GM18907 (cell line): ENCODE data around the gene GNG2.

Experiments
- ATAC-seq: cut with Tn5 transposase; IDR thresholded peaks from one replicate; pipeline ENCODE4 v1.9.1; 2021; ENCODE audit warnings: mild to moderate bottlenecking, moderate library complexity; ENCODE audit not compliant: unreplicated experiment

GNG2 gene

DNA sequence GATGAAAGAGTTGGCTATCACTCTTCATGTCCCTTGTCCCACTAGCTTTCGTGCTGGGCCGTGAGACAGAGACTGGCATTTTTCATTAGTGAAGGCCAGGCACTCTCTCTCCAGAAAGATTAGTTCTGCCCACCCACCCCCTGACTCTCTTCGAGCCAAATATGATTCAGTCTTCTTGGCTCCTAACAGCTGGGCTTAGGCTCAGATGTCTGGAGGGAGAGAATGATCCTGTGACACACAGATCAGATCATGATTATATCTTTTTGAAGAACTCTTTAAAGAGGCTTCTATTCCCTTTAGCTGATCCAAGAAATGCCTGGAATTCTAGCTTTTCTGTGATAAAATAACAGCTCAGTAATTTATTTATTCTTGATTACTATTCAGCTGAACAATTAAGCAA lies 5.2 kb upstream of the GNG2 start:
- ATAC-seq, result no peak

DNA sequence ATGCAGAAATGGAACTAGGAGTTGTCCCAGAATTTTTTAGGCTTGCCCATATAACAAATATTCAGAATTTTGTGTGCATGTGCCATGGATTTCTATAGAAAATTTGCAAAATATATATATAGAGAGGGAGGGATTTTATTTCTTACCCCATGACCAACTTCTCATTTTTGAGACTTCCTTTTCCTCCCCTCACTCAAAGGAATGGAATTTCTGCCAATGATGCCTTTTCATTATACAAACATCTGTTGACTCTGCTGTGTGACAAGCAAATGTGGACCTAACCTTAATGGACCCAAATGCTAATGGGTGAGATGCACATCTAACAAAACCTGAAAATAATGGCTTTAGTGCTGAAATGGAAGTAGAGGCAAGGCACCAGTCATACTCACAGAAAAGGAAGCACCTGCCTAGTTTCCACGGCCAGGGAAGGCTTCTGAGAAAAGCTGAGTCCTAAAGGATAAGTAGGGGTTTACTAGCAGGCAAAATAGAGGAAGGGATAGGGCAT lies 3.6 kb upstream of the GNG2 start:
- no peak for ATAC-seq

DNA sequence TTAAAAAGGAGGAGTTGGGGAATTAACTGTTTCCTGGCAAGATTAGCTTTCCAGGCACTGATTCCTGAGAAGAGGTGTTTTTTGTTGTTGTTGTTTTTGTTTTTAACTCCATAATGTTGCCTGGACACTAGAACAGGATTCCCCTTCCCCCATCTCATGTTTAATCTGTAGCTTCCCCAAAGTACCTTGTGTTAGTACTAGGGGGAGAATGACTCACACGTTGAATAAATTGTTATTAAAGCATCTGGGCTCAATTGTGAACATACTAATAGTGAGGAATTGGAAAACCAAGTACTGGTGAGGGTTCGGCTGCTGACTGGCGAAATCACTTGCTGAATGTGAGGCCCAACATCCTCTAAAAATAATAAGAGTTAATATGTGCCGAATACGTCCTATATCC lies 1.3 kb upstream of the GNG2 start:
- ATAC-seq, result no peak

DNA sequence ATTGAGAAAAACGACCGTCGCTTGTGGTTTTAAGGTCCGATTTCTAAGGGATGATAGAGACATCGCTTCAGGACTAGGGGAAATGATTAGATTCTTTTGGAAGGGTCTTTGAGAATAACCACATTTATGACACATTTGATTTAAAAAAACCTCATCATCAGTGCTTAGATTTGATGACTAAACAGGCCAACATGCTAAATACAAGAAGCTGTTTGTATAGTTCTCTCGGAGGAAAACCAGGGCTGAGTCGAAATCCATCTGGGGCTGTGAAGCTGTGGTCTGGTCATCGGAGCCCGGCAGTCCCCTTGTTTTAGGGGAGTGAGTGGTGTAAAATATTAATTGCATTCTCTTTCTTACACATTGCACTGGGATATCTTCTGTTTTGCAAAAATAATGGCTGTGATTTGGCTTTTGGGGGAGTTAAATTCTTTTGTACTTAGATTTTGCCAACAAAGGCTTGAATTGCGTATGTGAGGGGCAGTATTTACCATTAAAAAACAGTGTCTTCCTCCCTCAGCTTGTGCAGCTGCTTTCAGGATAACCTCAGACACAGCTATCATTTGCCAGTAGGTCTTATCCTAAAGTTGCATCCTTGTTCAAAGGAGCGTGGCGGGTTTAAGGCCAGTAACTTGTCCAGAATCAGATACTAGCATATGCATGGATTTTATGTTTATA lies 550 bp downstream of the GNG2 start:
- ATAC-seq, result no peak

DNA sequence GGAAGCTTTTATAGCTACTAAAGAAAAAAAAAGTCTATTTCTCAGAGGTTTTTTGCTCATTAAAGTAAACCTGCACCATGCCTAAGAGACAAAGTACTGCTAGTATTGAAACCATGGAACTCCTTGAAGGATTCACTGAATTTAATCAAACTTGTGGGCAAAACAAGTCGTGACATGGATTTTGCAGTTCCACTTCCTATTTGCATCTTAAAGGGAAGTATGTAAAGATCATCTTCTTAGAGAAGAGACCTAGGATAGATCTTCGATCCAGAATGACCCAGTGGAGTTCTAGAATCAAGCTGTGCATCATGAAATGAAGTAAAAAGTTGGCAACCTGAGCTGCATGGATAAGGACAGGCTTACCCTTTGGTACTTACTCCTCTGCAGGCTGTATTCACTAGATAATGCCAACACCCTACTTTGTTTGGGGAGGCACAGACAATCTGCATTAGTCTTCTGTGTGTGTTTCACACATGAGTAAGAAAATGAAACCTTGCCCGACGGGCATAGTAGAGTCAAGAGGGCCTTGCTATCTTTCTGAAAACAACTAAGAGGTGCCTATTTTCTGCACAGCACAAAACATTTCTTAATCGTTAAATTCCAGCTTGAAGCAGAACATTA lies 1.9 kb downstream of the GNG2 start:
- no peak for ATAC-seq

DNA sequence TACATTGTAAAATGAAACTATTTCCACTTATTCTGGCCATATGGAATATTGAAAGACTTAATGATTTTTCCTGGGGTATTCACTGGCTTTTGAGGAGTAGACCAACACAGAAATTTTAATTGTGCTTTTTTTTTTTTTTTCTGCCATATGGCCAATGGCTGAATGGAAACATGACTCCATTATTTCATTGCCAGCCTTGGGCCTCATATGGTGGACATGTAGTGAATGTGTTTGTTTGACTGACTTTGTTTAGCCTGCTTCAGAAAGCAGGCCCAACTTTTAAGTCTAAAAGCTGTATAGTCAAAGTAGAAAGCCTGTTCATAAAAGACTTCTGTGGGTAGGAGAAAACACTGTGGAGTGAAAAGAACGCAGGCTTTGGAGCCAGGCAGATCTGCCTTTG lies 2.4 kb downstream of the GNG2 start:
- no peak for ATAC-seq

DNA sequence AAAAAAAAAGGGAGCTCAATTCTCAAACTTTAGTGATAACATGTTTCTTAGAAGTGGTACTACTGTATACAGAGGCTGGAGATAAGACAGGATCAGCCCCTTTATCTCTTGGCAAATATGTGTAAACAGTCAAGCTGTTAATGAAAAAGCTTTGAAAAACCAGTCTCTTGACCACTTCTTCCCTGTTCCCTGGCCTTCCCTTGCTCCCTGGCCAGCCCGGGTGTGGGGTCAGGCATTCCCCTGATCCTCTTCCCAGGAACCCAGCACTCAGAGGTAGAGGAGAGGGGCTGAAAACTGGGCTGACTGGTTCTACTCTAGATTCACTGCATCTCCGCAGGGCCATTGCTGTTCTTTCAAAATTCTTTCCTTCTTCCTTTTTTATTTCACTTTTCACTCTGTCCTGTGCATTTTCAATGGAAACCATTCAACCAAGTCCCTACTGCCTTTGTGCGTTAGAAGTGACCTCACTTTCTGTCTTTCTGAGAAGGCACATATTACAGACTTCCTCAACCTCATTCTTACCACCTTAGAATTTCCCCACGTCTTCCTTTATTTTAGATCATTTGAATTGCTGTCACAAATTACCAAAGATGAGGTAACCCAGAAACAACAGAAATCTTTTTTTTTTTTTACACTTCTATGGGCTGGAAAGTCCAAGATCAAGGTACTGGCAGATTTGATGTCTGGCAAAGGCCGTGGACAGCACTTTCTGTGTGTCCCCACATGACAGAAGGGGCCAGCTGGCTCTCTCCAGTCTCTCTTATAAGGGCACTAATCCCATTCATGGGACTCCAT lies 5.7 kb downstream of the GNG2 start:
- peak; percentile 58 for ATAC-seq

DNA sequence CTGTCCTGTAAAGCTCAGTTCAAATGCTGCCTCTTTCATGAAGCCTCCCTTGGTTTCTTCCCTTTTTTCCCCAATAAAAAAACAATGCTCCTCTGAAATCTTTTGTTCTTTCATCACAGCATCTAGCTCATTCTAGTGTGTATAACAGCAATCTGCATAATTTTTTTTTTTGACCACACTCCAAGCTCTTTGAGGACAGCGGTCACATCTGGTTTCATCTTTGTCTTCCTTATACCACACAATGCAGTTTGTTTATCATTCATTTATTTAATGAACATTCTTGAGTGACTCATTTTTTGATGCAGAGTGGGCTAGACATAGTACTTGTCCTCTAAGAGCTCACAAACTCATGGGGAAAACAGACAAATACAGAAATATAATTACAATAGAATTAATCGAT lies 7.3 kb downstream of the GNG2 start:
- ATAC-seq, result no peak

DNA sequence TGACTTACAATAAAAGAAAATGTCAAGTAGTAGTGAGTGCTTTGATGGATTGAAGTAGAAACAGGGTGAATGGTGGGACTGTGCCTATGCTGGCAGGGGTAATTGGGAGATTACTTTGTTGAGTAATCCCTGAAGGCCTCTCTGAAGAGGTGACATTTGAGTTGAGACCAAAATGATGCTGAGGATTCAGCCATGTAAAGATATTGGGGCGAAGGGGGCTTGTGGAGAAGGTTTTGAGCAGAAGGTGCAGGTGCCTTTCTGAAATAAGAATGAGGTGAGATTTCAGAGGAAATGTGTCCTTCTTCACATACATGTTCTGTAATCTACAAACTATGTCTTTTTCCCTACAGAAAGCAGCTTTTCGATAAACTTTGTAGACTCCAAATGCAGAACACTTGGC lies 8.0 kb downstream of the GNG2 start:
- ATAC-seq, result no peak

DNA sequence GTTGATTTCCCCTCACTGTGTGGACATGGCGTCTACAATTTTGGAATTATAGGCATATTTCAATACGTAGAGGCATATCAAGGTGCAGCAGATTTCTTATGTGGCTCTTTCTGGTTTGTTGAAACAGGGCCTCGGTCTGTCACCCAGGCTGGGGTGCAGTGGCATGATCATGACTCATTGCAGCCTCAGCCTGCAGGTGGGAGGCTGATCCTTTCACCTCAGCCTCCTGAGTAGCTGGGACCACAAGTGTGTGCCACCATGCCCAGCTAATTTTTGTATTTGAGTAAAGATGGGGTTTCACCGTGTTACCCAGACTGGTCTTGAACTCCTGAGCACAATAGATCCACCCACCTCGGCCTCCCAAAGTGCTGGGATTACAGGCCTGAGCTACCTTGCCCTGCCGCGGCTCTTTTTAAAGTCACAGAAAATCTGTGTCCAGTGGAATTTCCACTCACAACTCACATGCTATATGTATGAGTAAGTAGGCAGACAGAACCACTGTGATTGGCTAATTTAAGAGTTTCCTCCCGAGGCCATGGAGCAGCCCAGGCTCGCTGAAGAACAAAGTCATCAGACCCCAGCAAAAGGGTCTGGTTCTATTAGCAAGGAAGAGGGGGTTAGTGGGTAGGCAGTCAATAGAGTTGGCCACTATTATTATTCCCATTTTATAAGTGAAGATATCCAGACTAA lies 9.1 kb downstream of the GNG2 start:
- no peak for ATAC-seq

DNA sequence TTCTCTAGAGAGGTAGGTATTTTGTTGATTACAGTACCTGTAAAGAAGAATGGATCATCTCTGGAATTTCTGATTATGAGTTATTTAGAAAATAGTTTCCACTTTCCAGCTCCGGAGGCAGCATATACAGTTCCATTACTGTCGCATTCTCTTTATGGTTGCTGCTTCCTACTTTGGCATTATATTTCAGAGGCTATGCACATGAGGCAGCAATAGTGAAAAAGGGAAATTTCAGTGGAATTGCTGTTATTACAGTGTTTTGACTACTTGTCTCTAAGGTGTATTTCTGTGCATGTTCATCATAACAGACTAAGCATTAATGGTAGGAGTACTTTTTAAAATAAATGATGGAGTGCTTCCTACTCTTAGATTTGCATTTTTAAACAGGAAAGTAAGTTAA lies 10.2 kb downstream of the GNG2 start:
- ATAC-seq, result no peak

DNA sequence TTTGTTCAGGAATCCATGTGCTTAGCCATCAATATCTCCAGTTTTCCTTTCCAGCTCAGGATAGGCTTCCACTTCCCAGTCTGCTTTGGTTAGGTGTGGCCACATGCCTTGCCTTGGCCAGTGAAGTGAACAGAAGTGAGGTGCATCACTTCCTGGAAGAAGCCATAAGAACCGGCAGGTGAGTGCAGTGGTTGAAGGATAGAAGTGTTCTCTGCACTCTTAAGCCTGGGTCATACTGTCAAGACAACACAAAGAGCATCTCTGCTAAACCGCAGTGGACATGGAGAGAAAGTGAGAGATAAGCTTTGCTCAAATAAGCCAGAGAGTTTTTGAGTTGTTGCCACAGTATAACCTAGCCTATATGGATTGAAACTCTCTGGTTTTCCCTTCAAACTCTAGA lies 11.4 kb downstream of the GNG2 start:
- no peak for ATAC-seq

DNA sequence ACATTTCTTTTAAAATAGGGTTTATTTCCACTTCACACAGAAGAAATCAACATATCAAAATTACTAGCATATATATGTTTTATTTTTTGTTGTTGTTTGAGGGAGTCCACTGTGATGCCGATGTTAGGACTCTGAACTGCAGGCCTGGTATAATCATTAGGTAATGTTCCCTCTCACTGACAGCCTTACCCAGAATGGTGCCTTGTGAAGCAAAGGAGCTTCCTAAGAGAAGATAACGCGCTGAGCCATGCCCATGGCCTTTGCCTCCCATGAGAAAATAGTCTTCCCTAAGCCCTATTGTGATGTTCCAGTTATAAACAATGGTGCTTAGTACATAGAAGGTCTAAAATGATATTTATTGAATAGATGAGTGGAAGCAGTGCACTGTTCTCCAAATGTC lies 12.0 kb downstream of the GNG2 start:
- ATAC-seq, result no peak

DNA sequence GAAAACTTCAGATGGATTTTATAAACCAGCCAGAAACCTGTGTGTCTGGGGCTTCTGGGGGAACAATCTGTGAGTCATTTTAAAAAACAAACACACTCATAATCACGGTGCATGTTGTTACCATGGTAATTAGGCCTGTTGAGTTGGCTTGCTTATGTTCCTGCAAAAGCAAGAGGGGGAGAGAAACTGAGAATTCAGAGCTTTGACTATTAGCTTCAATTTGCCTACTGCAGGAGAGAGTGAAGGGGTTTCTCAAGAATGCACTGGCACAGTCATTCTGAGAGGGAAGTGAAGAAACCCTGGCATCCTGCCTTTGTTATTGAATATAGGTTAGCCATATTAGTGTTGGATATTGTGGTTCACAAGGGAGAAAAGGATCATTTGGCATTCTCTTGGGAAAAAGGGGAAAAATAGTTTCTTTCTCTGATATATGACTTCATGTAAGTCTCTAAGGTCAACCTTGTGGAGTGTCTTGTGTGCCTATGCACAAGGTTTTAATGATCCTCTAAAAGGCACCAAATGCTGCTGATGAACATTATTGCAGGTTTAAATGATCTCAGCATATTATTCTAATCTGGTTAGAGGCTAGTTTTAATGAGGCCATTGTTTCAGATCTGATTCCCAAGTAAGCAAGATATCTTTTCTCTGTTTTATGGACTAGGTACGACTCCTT lies 12.9 kb downstream of the GNG2 start:
- ATAC-seq, result peak; percentile 94

DNA sequence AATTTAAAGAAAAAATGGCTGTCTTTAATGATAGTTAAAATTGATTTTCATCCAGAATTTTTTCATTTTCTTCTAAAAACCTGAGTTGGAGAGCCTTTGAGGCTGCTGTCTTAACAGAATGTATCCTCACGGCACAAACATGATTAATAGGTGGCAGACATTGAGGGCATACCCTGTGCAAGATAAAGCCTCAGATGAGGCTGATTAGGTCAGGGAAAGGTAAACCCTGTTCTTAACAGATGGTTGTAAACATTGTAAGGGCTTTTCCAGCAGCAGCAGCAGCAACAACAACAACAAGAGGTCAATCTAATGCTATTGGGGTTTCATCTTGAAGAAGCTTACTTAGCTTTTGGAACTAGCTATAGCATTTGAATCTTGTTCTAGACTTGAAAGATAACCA lies 17.4 kb downstream of the GNG2 start:
- no peak for ATAC-seq

DNA sequence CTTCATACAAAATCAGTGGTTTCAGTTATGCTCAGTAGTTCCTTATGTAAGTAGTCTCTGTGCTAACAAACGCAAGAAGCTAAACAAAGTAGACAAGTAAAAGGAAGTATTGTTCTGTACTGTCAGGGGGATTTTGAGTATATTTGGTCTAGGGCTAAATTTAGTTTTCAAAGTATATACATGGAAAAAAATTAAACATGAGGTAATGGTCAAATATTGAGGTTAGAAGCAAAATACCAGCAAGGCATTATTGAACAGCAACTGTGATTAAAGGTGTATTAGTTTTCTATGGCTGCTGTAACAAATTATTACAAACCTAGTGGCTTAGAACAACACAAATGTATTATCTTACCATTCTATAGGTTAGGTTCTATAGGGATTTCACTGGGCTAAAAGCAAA lies 18.8 kb downstream of the GNG2 start:
- no peak for ATAC-seq

DNA sequence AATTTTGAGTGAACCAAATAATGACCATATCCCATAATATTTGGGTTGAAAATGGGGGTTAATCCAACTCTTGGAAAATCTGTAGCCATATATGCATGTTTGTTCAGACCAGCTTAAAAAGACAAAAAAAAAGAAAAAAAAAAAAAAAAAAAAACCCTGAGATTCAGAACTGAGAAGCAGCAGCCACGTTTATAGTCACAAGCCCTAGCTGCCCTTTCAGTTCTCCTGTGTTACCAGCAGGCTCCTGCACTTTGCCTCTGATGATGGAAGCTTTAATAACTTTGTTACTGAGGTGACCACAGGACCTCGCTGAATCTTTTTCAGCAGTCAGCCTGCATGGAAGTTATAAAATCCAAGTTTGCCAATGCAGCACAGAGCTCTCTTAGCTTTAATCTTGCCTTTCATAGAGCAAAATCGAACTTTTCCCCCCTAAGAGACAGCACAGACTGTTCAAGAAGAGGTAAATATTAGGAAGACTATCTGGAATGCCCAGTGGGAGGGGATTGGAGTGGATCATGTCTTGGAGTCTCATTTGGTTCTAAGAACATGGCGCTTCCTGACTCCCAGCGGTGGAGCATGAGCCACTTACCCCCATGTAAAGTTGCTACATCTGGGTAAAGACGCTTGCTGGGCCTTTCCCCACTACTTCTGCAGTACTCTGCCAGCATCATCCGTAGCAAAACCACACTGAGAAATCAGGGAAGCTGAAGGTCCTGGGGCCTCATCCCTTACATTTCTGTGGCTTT lies 20.6 kb downstream of the GNG2 start:
- peak; percentile 54 for ATAC-seq

DNA sequence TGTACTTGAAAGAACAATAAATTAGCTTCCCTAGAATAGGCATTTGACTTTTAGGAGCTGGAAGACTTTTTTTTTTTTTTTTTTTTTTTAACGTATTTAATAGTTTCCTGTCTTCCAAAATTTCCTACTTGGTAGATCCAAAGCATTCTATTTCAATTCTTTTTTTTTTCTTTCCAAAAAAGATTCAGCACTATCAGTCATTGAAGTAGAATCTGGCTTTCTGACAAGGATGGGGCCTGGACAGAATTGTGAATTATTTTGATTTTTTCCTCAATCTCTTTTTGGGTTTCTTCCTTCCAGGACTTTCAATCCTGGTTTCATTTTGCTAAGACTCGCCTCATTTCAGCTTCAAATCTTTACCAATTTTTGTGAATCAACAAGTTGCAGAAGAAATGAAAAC lies 21.2 kb downstream of the GNG2 start:
- ATAC-seq, result no peak

DNA sequence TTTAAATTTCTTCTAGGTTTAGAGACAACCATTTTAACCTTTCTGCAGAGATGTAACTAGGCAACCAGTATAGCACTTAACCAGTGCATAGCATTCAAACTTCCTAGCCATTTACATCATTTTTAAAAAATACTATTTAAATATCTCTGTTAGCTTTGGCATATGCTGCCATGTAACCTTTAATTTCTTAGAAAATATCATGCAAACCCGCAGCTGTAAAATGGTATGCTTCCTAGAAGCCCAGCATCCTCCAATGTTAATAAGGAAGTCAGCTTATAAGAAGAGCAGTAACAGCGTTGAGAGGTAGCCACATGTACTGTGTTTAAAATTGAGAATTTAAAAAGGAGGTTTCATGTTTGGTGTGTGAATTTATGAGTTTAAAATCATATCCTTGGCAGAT lies 22.8 kb downstream of the GNG2 start:
- no peak for ATAC-seq
